K562 (cell line): ENCODE measurements around the gene HMBS. TPM values are rescaled to one million over a fixed set of nuclear protein-coding genes. Genes with fewer than 3 reads are reported as not detected.

Experiments
- CTBP1 ChIP-seq: fragments of 450-650 bp; IDR thresholded peaks from 2 replicates; pipeline ENCODE4 v1.6.1; 2016; ENCODE audit warnings: borderline replicate concordance
- EGR1 ChIP-seq: fragments of 450-650 bp; conservative IDR thresholded peaks from 2 replicates; pipeline ENCODE4 v1.6.1; 2017; ENCODE audit warnings: mild to moderate bottlenecking
- HCFC1 ChIP-seq: IDR thresholded peaks from 2 replicates; pipeline ENCODE4 v1.6.1; 2012; ENCODE audit warnings: low read depth, low read length, improper control_type of control experiment
- NR2C1 ChIP-seq, 2 experiments: fragments of 450-650 bp; IDR thresholded peaks; 2 replicates each; pipeline ENCODE4 v1.6.1; 2017; ENCODE audit warnings: mild to moderate bottlenecking in 2 of 2, antibody characterized with exemption in 1 of 2, inconsistent platforms in 1 of 2, missing compliant biosample characterization in 1 of 2, missing genetic modification characterization in 1 of 2
- PPARD ChIP-seq: fragments of 250-450 bp; sonication (Bioruptor Pico); IDR thresholded peaks from 2 replicates; pipeline ENCODE4 v1.8.0; 2022; ENCODE audit warnings: inconsistent platforms, mild to moderate bottlenecking, moderate library complexity
- PRPF4 ChIP-seq: fragments of 200-400 bp; formaldehyde crosslinking; IDR thresholded peaks from one replicate; pipeline ENCODE4 v1.6.1; 2017; ENCODE audit warnings: low read length, low read depth, mild to moderate bottlenecking; ENCODE audit not compliant: insufficient read depth, poor library complexity, severe bottlenecking
- PURB ChIP-seq: sonication (generic); formaldehyde crosslinking; IDR thresholded peaks from 2 replicates; pipeline ENCODE4 v1.9.0; 2021; ENCODE audit warnings: low read depth, mild to moderate bottlenecking, missing genetic modification reagents
- RCOR1 ChIP-seq, 2 experiments: IDR thresholded peaks; 2 replicates each; pipeline ENCODE4 v1.6.1; 2012; ENCODE audit warnings: low read depth in 2 of 2, low read length in 2 of 2, borderline replicate concordance in 1 of 2, improper control_type of control experiment in 1 of 2
- U2AF1 ChIP-seq: fragments of 200-400 bp; formaldehyde crosslinking; optimal IDR thresholded peaks from 2 replicates; pipeline ENCODE3; 2017; ENCODE audit warnings: mild to moderate bottlenecking, low read depth, low read length, moderate library complexity
- ZBTB33 ChIP-seq: sonication (generic); formaldehyde crosslinking; IDR thresholded peaks from 2 replicates; pipeline ENCODE4 v1.8.1; 2023; ENCODE audit warnings: mild to moderate bottlenecking, missing genetic modification reagents
- polyA plus RNA-seq, 8 experiments: library from polyadenylated mRNA; depleted of rRNA in 4 of 8; stranded (reverse) in 5 of 8; unstranded in 3 of 8; fragments of >200 nt; fragmentation: Nextera tagmentation in 2 of 8; fragmentation: Illumina TruSeq in 1 of 8; extraction: Ambion mirVana in 2 of 8; extraction: Trizol in 1 of 8; gene quantifications; 2 replicates each; pipeline versions ENCODE4 v1.2.1 to v1.2.3, GENCODE V29; 2011 to 2014; ENCODE audit warnings: inconsistent platforms in 1 of 8, missing spikeins in 1 of 8
- total RNA-seq, 7 experiments: library from RNA; depleted of rRNA in 6 of 7; stranded (reverse); fragments of >200 nt in 6 of 7; fragmentation: Illumina TruSeq in 2 of 7; extraction: Trizol in 2 of 7; gene quantifications; 2 replicates each; pipeline versions ENCODE4 v1.2.1 to v1.2.3, GENCODE V29; 2011 to 2021; ENCODE audit warnings: low replicate concordance in 1 of 7
- TF ChIP-seq, protein P1 (sequence below), 2 experiments: fragments of 150-350 bp in 1 of 2; IDR thresholded peaks; 2 replicates each; pipeline ENCODE4 v1.6.1; 2012 to 2016; ENCODE audit warnings: low read depth in 2 of 2, low read length in 2 of 2, mild to moderate bottlenecking in 1 of 2, moderate library complexity in 1 of 2

HMBS gene
- total and polyA plus RNA-seq, 9 of the 15 experiments (the other 6 are each of a cell fraction or from before 2014, with no cell fraction given), result 56.9 to 385 (median 286) TPM

- TF ChIP-seq, protein P1, sequence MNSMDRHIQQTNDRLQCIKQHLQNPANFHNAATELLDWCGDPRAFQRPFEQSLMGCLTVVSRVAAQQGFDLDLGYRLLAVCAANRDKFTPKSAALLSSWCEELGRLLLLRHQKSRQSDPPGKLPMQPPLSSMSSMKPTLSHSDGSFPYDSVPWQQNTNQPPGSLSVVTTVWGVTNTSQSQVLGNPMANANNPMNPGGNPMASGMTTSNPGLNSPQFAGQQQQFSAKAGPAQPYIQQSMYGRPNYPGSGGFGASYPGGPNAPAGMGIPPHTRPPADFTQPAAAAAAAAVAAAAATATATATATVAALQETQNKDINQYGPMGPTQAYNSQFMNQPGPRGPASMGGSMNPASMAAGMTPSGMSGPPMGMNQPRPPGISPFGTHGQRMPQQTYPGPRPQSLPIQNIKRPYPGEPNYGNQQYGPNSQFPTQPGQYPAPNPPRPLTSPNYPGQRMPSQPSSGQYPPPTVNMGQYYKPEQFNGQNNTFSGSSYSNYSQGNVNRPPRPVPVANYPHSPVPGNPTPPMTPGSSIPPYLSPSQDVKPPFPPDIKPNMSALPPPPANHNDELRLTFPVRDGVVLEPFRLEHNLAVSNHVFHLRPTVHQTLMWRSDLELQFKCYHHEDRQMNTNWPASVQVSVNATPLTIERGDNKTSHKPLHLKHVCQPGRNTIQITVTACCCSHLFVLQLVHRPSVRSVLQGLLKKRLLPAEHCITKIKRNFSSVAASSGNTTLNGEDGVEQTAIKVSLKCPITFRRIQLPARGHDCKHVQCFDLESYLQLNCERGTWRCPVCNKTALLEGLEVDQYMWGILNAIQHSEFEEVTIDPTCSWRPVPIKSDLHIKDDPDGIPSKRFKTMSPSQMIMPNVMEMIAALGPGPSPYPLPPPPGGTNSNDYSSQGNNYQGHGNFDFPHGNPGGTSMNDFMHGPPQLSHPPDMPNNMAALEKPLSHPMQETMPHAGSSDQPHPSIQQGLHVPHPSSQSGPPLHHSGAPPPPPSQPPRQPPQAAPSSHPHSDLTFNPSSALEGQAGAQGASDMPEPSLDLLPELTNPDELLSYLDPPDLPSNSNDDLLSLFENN (IDR thresholded peaks at IDR 0.05; ENCODE audit: low read depth in 2 of 2, low read length in 2 of 2), result peak in 1 of 2 experiments; percentile 92; a peak in 2 of 4 replicates
- TF ChIP-seq HCFC1, result 0 out of 2 replicates have a peak, but pooled peaks have one; percentile 44
- TF ChIP-seq ZBTB33 (CRISPR knock-in tag), result peak; percentile 50; the same call in 1 of the 2 replicates
- peak; percentile 99 for TF ChIP-seq U2AF1
- TF ChIP-seq CTBP1, result peak; percentile 88; the same call in 1 of the 2 replicates
- 0 out of 2 replicates have a peak, but pooled peaks have one; percentile 1 for TF ChIP-seq EGR1
- TF ChIP-seq RCOR1 (IDR thresholded peaks at IDR 0.05; ENCODE audit: borderline replicate concordance in 1 of 2, low read depth in 2 of 2, low read length in 2 of 2), result peak; percentile 43 to 87; a peak in 3 of 4 replicates
- no peak for TF ChIP-seq PPARD
- TF ChIP-seq PURB (CRISPR knock-in tag), result no peak; the same call in 1 of the 2 replicates
- TF ChIP-seq NR2C1 (IDR thresholded peaks at IDR 0.05), result 0 out of 2 replicates have a peak, but pooled peaks have one; percentile 35
- TF ChIP-seq NR2C1 (tag; IDR thresholded peaks at IDR 0.05), result no peak
- TF ChIP-seq PRPF4, result peak; percentile 99
These were observed 10.6 kb downstream of the HMBS start (continued) for GRCh38 chr11:119095066-119095880.
